ENCODE data around the gene PPP2R3B.
"Not testable (repeated sequence)": the region's sequence is repeated elsewhere in the genome, so short reads cannot be mapped to it uniquely, and the experiment has no call there.

PPP2R3B gene

DNA sequence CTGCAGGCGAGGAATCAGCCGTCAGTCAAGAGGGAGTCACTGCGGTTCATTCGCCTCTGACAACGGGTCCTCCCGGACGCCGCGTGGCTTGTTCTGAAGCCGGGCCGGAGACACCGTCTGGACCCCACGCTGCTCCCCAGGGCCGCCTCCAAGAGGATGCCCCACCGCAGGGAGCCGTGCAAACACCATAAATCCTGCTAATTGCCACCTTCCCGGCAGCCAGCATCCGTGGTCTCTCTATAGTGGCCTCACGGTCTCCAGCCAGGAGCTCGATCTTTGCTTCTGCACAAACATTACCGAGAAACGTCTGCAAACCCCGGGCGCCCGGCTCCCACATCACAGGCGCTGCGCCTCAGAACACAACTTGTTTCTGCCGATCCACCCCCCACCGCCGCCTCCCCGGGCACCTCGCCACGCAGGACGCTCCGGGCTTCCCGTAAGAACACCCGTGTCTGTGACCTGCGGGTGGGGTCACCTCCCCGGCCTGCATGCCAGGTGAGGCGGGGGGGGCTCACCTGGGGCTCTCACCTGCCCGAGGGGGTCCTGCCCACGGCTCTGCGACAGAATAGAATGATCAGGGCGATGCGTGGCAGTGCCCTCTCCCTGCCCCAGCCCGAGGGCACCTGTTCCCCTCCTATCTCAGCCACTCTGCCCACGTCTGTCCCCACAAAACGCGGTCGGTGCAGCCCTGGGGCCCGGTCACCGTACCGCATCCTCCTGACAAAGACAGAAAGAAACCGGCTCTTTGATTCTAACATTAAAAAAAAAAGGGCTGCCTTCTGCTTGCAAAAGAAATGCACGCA is 32.4 kb upstream of the PPP2R3B start:
- TF ChIP-seq, protein P1, sequence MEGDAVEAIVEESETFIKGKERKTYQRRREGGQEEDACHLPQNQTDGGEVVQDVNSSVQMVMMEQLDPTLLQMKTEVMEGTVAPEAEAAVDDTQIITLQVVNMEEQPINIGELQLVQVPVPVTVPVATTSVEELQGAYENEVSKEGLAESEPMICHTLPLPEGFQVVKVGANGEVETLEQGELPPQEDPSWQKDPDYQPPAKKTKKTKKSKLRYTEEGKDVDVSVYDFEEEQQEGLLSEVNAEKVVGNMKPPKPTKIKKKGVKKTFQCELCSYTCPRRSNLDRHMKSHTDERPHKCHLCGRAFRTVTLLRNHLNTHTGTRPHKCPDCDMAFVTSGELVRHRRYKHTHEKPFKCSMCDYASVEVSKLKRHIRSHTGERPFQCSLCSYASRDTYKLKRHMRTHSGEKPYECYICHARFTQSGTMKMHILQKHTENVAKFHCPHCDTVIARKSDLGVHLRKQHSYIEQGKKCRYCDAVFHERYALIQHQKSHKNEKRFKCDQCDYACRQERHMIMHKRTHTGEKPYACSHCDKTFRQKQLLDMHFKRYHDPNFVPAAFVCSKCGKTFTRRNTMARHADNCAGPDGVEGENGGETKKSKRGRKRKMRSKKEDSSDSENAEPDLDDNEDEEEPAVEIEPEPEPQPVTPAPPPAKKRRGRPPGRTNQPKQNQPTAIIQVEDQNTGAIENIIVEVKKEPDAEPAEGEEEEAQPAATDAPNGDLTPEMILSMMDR (conservative IDR thresholded peaks at IDR 0.05; ENCODE audit: low read length): no peak
- no peak for DNase-seq (ENCODE audit: low read depth)
- no peak overlapping the region for H3K4me3 ChIP-seq (ENCODE audit: low read length)

DNA sequence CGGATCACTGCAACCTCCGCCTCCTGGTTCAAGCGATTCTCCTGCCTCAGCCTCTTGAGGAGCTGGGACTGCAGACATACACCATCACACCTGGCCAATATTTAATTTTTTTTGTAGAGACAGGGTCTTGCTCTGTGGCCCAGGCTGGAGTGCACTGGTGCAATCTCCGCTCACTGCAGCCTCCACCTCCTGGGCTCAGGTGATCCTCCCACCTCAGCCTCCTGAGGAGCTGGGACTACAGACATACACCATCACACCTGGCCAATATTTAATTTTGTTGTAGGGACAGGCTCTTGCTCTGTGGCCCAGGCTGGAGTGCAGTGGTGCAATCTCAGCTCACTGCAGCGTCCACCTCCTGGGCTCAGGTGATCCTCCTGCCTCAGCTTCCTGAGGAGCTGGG is 28.8 kb upstream of the PPP2R3B start:
- DNase-seq (ENCODE audit: low read depth); H3K4me3 ChIP-seq (ENCODE audit: low read length): not testable (repeated sequence)

DNA sequence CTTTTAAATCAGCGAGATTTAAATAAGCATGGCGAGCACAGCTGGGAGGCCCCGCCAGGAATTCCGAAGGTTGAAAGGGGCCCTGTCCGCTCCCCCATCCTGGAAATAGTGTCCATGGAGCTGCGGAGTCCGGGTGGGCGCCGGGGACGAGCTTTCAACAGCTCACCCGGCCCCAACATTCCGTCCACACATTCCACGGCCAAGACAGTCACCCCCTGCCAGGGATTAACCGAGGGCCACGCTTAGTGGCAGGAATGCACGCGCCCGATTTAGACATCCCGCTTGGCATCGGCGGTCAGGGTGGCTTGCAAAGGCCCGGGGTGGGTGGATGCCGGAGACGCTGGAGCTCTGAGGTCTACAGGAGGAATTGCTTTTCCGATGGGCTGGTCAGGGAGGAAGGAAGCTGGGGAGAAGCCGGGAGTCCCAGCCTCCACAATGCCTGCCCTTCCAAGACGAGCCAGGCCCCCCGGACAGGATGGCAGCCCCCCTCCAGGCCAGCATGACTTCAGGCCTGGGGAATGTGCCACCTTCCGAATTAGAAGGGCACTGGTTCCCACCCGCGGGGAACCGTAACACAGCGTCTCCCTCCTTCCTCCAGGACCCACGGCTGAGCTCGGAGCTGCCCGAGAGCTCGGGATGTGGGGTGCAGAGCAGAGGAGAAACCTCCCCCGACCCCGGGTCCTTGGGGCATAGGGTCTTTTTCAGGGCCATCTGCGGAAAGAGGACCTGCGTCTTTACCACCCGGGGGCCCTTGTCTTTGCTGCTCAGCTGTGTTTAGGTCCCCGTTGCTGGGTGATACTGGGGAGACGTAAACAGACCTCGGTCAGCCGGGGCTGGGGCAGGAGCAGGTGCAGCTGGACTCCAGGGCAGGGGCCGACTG is 26.9 kb upstream of the PPP2R3B start:
- peak; percentile 25 for DNase-seq (ENCODE audit: low read depth)
- TF ChIP-seq, protein P1 (conservative IDR thresholded peaks at IDR 0.05; ENCODE audit: low read length): peak; percentile 15
- H3K4me3 ChIP-seq (ENCODE audit: low read length): no peak overlapping the region

DNA sequence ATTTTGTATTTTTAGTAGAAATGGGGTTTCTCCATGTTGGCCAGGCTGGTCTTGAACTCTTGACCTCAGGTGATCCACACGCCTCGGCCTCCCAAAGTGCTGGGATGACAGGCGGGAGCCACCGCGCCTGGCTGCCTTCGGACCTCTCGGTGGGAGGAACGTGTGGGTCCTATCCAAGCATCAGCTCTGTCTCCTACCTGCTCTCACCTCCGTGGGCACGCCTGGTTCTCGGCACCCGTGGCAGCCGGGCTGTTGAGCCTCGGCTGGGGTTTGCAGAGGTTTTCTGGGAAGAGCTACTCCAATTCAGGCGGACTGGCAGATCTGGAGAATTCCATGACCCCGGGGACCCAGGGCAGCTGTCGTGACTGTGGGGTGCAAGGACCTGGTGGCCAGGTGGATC is 23.6 kb upstream of the PPP2R3B start:
- TF ChIP-seq, protein P1 (conservative IDR thresholded peaks at IDR 0.05; ENCODE audit: low read length): no peak
- no peak overlapping the region for H3K4me3 ChIP-seq (ENCODE audit: low read length)
- no peak for DNase-seq (ENCODE audit: low read depth)

DNA sequence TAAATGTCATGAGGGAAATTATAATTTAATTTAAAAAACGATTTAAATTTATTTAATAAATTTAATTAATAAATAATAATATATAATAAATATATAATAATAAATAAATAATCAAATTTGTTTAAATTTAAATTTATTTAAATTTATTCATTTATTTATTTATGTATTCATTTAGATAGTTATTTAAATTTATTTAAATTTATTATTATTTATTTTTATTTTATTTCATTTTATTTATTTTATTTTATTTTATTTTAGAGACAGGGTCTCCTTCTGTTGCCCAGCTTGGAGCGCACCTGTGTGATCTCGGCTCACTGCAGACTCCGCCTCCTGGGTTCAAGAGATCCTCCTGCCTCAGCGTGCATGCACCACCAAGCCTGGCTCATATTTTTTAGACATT is 18.4 kb upstream of the PPP2R3B start:
- TF ChIP-seq, protein P1 (conservative IDR thresholded peaks at IDR 0.05; ENCODE audit: low read length): no peak
- no peak overlapping the region for H3K4me3 ChIP-seq (ENCODE audit: low read length)
- DNase-seq (ENCODE audit: low read depth): no peak

DNA sequence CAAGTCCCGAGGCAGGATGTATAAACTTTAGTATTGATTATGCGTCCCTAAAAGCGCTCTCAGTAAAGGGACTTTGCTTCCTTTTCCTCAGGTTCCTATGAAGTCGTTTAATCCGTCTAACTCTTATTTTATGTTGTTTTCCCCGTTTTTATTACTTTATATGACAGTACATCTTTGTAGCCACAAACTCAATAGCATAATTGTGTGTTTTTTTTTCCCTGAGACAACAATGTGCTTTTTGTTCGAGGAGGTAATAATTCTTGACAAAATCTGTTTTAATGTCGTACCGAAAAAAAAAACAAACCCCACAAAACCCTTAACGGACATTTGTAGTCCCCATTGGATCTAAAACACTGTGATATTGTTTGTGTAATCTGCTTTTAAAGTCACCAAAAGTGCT is 17.9 kb upstream of the PPP2R3B start:
- TF ChIP-seq, protein P1 (conservative IDR thresholded peaks at IDR 0.05; ENCODE audit: low read length): no peak
- DNase-seq (ENCODE audit: low read depth): no peak
- no peak overlapping the region for H3K4me3 ChIP-seq (ENCODE audit: low read length)

DNA sequence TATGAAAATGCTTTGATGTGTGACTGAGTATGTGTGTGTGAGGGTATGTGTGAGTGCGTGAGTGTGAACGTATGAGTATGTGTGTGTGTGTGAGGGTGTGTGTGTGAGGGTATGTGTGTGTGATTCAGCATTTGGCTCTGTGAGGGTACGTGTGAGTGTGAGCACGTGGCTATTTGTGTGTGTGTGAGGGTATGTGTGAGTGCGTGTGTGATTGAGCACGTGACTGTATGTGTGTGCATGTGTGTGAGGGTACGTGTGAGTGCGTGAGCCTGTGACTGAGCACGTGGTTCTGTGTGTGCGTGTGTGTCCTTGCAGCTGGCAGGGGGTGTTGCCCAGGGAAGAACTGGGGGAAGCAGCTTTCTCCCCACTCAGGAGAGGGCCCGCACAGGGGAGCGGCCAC is 16.1 kb upstream of the PPP2R3B start:
- TF ChIP-seq, protein P1 (conservative IDR thresholded peaks at IDR 0.05; ENCODE audit: low read length): no peak
- no peak overlapping the region for H3K4me3 ChIP-seq (ENCODE audit: low read length)
- DNase-seq (ENCODE audit: low read depth): no peak
